Osteocyte (in vitro differentiated cells): ENCODE results near the gene DOCK1. TPM values are rescaled to one million over a fixed set of nuclear protein-coding genes. Genes with fewer than 3 reads are reported as not detected.
A peak's percentile ranks its signal among the peaks of the same experiment; 100 is the strongest.

Source experiments
- DNase-seq: peaks from one replicate; pipeline ENCODE4 v3.0.0; 2021; ENCODE audit warnings: mixed read lengths; ENCODE audit not compliant: unreplicated experiment; ENCODE audit errors: extremely low spot score
- H3K27ac Mint-ChIP-seq: one replicate; pipeline ENCODE4 v1.8.0; 2021; ENCODE audit warnings: mild to moderate bottlenecking, mixed read lengths; ENCODE audit not compliant: unreplicated experiment
- H3K27me3 Mint-ChIP-seq: one replicate; pipeline ENCODE4 v1.8.0; 2021; ENCODE audit warnings: mixed read lengths; ENCODE audit not compliant: unreplicated experiment
- H3K36me3 Mint-ChIP-seq: one replicate; pipeline ENCODE4 v1.8.0; 2021; ENCODE audit warnings: mixed read lengths; ENCODE audit not compliant: unreplicated experiment
- H3K4me1 Mint-ChIP-seq: one replicate; pipeline ENCODE4 v1.8.0; 2021; ENCODE audit warnings: mixed read lengths; ENCODE audit not compliant: unreplicated experiment
- H3K4me3 Mint-ChIP-seq: one replicate; pipeline ENCODE4 v1.8.0; 2021; ENCODE audit warnings: mild to moderate bottlenecking, moderate library complexity, mixed read lengths; ENCODE audit not compliant: unreplicated experiment
- H3K9me3 Mint-ChIP-seq: one replicate; pipeline ENCODE4 v1.8.0; 2021; ENCODE audit warnings: mixed read lengths; ENCODE audit not compliant: unreplicated experiment
- total RNA-seq: library from RNA; stranded (reverse); gene quantifications from 2 replicates; pipeline ENCODE4 v1.2.1, GENCODE V29; 2021
- TF ChIP-seq, protein P1 (sequence below): fragments of 200-600 bp; sonication (generic); IDR thresholded peaks from 2 replicates; pipeline ENCODE4 v1.5.0; 2021; ENCODE audit warnings: antibody characterized with exemption, mild to moderate bottlenecking, moderate library complexity

Gene DOCK1
- total RNA-seq, 1 donor from 2014 or later: 66.3 TPM

DNA sequence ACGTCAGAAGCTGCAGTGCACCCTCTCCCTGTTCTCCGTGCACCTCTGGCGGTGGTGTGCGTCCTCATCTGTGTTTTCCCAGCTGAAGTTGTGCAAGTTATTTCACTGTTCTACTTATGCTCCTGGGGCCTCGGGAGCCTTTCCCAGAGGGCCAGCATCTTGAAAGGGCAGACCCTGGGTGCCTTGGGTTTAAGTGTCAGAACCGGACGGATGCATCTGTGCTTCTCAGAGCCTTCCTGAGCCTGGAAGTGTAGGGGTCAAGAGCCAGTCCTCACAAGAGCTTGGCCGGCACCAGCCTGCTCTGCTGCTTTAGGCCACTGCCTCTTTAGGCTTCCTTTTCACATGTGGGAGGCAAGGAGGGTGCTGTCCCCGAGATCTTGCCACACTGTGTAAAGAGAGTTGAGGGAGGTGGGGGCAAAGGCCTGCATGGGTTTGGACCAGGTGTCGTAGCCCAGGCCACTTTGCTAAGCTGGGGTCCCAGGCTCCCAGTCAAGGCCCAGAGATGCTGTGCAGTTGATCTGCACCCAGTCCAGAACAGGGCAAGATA, 515.0 kb downstream of the DOCK1 start:
- Mint-ChIP-seq H3K4me3 (no peak overlapping the region), H3K36me3 (peaks cover 18% of the 10 kb centered on the region), H3K27me3 (no peaks in the 10 kb centered on the region), H3K4me1 (peaks cover 16% of the 10 kb centered on the region), H3K27ac (no peak overlapping the region), H3K9me3 (no peaks in the 10 kb centered on the region)
- TF ChIP-seq, protein P1, sequence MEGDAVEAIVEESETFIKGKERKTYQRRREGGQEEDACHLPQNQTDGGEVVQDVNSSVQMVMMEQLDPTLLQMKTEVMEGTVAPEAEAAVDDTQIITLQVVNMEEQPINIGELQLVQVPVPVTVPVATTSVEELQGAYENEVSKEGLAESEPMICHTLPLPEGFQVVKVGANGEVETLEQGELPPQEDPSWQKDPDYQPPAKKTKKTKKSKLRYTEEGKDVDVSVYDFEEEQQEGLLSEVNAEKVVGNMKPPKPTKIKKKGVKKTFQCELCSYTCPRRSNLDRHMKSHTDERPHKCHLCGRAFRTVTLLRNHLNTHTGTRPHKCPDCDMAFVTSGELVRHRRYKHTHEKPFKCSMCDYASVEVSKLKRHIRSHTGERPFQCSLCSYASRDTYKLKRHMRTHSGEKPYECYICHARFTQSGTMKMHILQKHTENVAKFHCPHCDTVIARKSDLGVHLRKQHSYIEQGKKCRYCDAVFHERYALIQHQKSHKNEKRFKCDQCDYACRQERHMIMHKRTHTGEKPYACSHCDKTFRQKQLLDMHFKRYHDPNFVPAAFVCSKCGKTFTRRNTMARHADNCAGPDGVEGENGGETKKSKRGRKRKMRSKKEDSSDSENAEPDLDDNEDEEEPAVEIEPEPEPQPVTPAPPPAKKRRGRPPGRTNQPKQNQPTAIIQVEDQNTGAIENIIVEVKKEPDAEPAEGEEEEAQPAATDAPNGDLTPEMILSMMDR: no peak
- DNase-seq: no peak

DNA sequence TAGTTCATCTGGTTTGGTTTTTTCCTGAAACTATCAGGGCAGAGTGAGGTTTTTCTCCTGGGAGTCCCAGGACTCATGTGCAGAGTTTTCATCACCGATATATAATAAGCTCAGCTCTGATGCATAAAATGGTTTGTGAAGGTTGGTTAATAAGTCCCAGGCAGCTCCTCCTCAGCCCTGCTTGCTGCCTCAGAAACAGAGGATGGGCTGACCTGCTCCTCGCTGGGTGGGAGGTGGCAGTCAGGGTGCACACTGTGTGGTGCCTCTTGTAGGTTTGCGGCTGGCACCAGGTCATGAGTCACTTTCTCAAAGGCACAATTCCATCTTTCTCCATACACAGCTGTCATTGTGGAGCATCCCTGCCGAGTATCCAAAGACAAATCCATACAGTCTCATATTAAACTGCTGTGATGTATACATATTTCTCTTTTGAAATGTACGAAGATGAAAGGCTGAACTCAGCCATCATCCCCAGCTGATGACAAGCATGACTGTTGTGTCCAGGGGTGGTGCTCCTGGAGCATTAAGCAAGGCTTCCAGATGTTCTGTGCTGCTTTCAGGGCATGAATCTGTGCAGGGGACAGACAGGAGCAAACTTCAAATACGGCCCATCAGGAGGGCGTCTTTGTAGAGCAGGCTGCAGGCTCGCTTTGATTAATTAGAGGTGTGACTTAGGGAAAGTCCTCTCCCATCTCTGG, 518.1 kb downstream of the DOCK1 start:
- no peak overlapping the region for H3K27ac Mint-ChIP-seq

GRCh38 chr10:127424594-127425264, 519.5 kb downstream of the DOCK1 start:
- Mint-ChIP-seq H3K27me3 (no peaks in the 10 kb centered on the region), H3K4me1 (peaks cover 14% of the 10 kb centered on the region), H3K4me3 (no peak overlapping the region), H3K36me3 (peaks cover 30% of the 10 kb centered on the region), H3K27ac (peak overlapping the region; percentile 36), H3K9me3 (no peaks in the 10 kb centered on the region)
- TF ChIP-seq, protein P1: no peak
- DNase-seq: no peak

More for the DNA sequence above, 518.1 kb downstream of the DOCK1 start:
- Mint-ChIP-seq H3K9me3 (no peaks in the 10 kb centered on the region), H3K36me3 (peaks cover 29% of the 10 kb centered on the region), H3K27me3 (no peaks in the 10 kb centered on the region), H3K4me1 (peaks cover 16% of the 10 kb centered on the region), H3K4me3 (no peak overlapping the region)
- no peak for DNase-seq
- TF ChIP-seq, protein P1: no peak

DNA sequence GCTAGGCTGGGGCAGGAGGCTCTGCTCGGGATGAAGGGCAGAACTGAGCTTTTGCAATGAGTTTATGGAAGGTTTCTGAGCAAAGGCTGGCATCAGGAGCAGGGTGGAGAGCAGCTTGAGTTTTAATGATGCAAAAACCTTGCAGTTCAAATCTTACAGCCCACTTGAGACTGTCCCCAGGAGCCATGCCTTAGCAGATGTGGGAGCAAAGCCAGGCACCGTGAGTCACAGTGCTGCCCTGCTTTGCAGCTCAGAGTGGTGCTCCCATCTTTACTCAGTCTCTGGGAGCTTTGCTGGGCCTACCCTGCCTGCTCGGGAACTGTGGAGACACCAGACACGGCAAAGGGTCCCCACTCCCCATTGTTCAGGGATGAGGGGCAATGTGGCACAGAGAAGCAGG, 521.5 kb downstream of the DOCK1 start:
- Mint-ChIP-seq H3K27me3 (no peaks in the 10 kb centered on the region), H3K36me3 (peaks cover 21% of the 10 kb centered on the region), H3K4me1 (peaks cover 14% of the 10 kb centered on the region), H3K4me3 (no peak overlapping the region), H3K9me3 (no peaks in the 10 kb centered on the region), H3K27ac (no peak overlapping the region)
- TF ChIP-seq, protein P1: no peak
- no peak for DNase-seq

DNA sequence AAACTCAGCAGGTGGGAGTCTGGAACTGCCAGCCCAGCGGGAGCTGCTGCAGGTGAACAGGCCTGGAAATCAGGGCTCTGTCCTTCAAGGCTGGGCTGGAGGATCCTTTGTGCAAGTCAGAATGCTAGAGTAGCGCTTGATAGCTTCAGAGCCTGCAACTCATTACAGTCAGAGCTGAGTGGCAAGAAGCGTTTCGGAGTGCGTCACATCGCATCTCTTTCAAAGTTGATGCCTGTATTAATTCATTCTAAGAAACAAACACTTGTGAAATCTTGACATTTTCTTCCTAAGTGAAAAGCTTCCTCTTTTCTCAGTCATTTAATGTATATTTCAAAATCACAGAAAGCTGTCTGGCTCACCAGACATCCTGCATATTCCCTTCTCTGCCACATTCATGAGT, 522.7 kb downstream of the DOCK1 start:
- no peak overlapping the region for H3K4me3 Mint-ChIP-seq
- peaks cover 14% of the 10 kb centered on the region for H3K4me1 Mint-ChIP-seq
- no peak for DNase-seq
- no peaks in the 10 kb centered on the region for H3K27me3 Mint-ChIP-seq
- TF ChIP-seq, protein P1: no peak
- no peak overlapping the region for H3K27ac Mint-ChIP-seq
- H3K9me3 Mint-ChIP-seq: no peaks in the 10 kb centered on the region
- peaks cover 28% of the 10 kb centered on the region for H3K36me3 Mint-ChIP-seq
